HT1080 (cell line): ENCODE results near the gene PRR33. TPM values are rescaled to one million over a fixed set of nuclear protein-coding genes. Genes with fewer than 3 reads are reported as not detected.
"Not testable (repeated sequence)": the region's sequence is repeated elsewhere in the genome, so short reads cannot be mapped to it uniquely, and the experiment has no call there.

Experiments used
- DNase-seq: peaks from one replicate; pipeline ENCODE4 v3.0.0-alpha.2; 2015; ENCODE audit warnings: low read depth
- polyA plus RNA-seq, 2 experiments: library from polyadenylated mRNA; depleted of rRNA; stranded (reverse); fragments of >200 nt; gene quantifications; 2 replicates each; pipeline ENCODE4 v1.2.3, GENCODE V29; 2015
- total RNA-seq: library from RNA; depleted of rRNA; stranded (reverse); fragments of >200 nt; shearing (Covaris generic); gene quantifications from 2 replicates; pipeline ENCODE4 v1.2.3, GENCODE V29; 2014; rRNA removed

PRR33 gene
- not detected in 2 replicates for total RNA-seq
- polyA plus RNA-seq (2015; cell fraction: cytosol; rRNA removed) = not detected in 2 replicates
- not detected in 2 replicates for polyA plus RNA-seq (2015; cell fraction: nucleus; rRNA removed)

- no peak for DNase-seq
These were observed at the start of gene PRR33 for GRCh38 chr11:1891831-1892115. TSS of gene PRR33 (minus strand) at chr11:1891895. CDS start at chr11:1890584, 1,311 bp downstream.

DNA sequence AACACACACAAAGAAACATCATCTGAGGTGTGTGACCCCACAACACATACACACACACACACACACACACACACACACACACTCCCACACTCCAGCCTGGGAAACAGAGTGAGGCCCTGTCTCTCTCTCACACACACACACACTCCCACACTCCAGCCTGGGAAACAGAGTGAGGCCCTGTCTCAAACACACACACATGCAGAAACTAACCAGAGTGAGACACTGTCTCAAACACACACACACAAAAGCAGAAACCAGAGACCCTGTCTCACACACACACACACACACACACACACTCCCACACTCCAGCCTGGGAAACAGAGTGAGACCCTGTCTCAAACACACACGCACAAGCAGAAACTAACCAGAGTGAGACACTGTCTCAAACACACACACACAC, 48.1 kb upstream of the PRR33 start:
- not testable (repeated sequence) for DNase-seq

DNA sequence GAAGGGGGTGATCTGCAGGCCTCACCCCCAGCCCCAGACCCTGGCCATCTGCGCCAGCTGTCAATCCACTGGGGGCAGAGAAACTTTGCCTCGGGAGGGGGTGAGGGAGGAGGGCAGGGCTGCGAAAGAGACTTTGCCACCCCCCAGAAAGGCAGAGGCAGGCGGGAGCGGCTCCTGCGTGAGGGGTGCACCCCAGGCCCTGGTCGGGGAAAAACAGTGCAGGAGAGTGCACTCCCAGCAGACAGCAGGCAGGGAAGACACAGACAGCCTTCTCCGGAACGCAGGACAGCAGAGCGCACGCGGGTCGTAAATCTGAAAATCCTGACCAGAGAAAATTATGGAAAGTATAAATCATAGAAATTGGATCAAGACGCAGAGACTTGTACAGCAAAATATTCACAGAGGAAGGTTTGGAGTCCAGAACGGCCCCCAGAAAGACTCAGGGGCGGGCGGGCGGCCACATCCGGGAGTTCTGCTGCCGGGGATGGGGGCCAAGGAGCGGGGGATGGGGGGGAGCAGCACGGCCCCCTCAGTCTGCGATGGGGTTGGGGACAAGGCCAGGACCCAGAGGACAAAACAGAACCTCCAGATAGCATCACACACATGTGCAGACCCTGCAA, 47.4 kb upstream of the PRR33 start:
- DNase-seq = no peak

DNA sequence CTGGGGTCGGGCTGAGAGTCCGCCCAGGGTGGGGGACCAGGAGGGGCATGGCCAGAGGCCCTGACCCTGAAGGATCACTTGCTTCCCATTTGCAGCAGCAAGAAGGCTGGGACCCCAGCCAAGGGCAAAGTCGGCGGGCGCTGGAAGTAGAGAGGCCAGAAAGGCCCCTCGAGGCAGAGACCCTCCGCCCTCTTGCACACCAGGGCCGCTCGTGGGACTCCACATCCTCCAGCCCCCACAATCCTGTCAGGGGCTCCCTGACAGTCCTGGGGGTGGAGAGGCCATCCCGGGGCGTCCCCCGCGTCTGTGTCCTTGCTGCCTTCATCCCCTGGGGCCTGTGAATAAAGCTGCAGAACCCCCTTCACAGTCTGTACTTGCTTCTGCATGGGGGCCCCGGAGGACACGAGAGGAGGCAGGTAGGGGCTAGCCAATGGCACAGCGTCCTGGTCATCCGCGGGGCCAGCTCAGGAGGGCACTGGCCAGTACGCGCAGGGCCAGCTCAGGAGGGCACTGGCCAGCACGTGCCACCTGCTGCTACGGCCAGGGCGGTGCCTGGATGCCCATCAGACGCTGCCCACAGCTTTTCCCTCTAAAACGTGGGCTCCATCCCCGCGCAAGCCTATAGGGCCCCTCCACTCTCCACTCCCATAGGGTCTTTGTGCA, 46.8 kb upstream of the PRR33 start:
- no peak for DNase-seq

- DNase-seq = no peak
These were observed 46.1 kb upstream of the PRR33 start for GRCh38 chr11:1937616-1938342.

DNA sequence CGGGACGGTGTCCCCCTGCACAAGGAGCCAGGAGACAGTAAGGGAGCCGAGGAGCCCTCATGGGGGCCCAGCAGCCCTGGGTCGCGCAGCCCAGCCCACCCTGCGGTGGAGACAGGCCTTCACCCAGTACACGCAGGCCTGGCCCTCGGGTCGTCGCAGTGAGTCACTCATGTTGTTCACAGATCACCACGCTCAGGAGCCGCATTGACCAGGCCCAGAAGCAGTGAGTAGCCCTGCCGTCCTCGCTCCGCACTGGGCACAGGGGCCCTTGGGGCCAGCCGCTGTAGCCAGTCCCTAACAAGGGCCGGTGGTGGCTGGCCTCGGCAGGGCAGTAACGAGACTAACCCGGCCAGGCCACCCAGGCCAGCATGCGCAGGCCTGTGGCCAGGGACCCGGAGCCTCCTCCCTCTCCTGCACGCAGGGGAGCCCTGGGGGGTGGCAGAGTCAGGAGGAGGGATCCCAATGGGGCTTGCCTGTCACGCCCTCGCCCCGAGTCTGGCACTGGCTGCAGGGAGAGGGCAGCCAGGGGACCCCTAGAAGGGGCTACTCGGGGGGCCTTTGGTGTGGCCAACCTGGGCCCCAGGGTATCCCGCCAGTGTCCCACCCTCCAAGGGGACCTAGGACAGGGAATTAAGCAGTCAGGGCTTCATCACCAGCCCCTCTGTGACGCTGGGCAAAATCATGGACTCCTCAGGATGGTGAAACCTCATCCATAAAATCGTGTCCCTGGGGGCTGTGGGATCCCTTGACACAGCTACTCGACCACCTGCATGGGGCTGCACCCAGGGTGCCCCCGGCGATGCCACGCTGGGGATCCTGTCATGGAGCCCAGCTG, 45.3 kb upstream of the PRR33 start:
- no peak for DNase-seq

GRCh38 chr11:1936072-1936780, 44.5 kb upstream of the PRR33 start:
- no peak for DNase-seq

DNA sequence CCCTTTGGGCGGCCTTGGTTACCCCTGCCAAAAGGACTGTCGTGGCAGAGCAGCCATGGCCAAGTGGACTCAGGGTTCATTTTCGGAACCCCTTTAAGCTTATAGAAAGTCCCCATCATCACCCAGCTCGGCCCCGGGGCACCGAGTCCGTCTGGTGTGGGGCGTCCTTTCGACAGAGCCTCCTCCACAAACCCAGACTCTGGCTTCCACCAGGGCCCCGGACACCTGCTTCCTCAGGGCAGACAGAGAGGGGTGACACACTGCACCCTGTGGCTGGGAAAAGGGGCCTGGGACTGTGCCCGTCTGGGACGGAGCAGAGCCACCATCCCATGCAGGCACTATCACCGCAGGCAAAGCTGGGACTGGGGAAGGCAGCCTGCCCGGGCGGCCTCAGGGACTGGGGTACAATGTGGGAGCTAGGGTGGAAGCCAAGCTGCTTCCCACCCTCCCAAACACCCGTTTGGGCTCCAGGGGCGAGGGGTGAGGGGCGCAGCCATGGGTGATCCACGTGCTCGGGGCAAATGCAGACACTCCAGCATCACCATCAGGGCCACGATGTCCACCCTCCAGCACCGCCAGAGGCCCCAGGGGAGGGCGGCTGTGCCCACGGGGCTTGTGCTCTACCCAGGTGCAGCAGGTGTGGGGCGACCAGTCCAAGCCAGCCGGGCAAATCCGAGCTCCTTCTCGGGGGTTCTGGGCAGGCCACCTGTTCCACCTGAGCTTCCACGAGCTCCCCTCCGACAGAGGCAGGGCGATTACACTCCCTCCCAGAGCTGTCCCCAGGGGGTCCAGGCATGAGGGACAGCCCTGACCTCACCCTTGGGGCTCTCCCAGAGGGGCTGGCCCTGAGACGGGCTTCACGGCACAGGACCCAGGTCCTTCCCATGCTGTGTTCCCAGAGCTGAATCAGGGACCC, 43.7 kb upstream of the PRR33 start:
- DNase-seq = no peak

DNA sequence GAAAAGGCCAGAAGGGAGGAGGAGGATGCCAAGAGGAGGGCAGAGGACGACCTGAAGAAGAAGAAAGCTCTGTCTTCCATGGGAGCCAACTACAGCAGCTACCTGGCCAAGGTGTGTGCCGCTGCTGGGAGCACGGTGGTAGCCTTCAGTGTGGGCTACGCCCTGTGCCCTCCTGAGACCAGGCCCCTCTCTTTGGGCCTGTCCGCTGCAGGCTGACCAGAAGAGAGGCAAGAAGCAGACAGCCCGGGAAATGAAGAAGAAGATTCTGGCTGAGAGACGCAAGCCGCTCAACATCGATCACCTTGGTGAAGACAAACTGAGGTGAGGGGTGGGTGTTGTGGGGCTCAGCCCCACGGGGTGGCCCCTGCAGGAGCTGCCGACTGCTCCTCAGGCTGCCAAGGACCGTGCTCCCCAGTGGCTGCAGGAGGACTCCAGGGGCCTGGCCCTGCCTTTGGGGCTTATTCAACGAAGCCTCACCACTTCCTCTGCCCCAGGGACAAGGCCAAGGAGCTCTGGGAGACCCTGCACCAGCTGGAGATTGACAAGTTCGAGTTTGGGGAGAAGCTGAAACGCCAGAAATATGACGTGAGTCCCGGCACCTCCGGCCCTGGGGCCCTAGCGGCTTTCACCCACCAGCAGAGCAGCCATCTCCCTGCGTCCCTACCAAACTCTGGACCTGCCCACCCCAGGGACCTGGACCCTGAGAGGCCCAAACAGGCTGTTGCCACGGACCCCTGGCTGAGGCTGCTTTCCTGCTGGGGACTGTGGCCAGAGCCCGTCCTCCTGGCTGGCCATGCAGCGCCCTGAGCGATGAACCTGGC, 42.9 kb upstream of the PRR33 start:
- no peak for DNase-seq

- no peak for DNase-seq
These were observed 42.0 kb upstream of the PRR33 start for GRCh38 chr11:1933416-1934334.

GRCh38 chr11:1932681-1933080, 41.0 kb upstream of the PRR33 start:
- no peak for DNase-seq

- no peak for DNase-seq
These were observed 40.4 kb upstream of the PRR33 start for GRCh38 chr11:1932105-1932480.

GRCh38 chr11:1931341-1932104, 39.8 kb upstream of the PRR33 start:
- DNase-seq = no peak

GRCh38 chr11:1930462-1930830, 38.8 kb upstream of the PRR33 start:
- no peak for DNase-seq

DNA sequence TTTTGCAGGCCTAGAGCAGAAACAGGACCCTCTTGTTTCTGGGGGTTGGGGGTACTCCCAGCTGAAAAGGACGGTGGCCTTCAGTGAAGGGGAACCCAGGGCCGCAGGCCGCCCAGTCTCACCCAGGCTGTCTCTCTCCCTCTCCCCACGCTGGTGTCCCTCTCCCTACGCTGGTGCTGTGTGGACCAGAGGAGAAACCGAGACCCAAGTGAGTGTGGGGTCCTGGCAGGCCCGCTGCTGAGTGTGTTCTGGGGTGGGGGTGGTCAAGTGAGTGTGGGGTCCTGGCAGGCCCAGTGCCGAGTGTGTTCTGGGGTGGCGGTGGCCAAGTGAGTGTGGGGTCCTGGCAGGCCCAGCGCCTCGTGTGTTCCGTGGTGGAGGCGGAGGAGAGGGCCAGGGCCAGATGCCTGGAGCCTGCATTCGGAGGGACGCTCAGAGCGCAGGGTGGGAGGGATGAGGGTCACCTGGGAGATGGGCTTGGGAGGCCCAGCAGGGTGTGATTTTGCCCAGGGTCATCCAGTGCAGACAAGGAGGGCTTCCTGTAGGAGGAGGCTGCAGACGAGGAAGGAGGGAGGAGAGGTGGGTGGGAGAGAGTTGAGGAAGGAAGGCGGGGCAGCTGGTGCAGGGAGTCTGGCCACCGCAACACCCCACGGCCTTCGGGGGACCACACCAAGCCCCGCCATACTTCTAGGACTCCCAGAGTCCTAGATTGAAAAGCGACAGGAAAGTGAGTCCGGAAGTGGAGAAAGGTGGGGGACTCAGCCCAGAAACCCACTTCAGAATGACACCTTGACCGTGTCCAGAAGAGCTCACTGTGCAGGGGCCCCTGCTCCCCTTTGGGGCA, 38.1 kb upstream of the PRR33 start:
- DNase-seq = no peak

- DNase-seq = no peak
These were observed 37.3 kb upstream of the PRR33 start for GRCh38 chr11:1928891-1929541.
